HepG2 (cell line): ENCODE results near the gene BATF3. TPM values are rescaled to one million over a fixed set of nuclear protein-coding genes. Genes with fewer than 3 reads are reported as not detected.

Source experiments
- CTCF ChIP-seq: sonication (generic); formaldehyde crosslinking; IDR thresholded peaks from 2 replicates; pipeline ENCODE4 v1.5.0; 2020; ENCODE audit warnings: mild to moderate bottlenecking, missing genetic modification reagents, moderate library complexity
- ELK4 ChIP-seq: sonication (generic); formaldehyde crosslinking; IDR thresholded peaks from 2 replicates; pipeline ENCODE4 v1.9.0; 2021; ENCODE audit warnings: missing genetic modification reagents, borderline replicate concordance
- FOXC1 ChIP-seq: sonication (generic); formaldehyde crosslinking; IDR thresholded peaks from 2 replicates; pipeline ENCODE4 v1.8.0; 2022; ENCODE audit warnings: mild to moderate bottlenecking, missing genetic modification reagents, borderline replicate concordance
- MEF2D ChIP-seq: sonication (generic); formaldehyde crosslinking; IDR thresholded peaks from 2 replicates; pipeline ENCODE4 v1.5.1; 2020; ENCODE audit warnings: mild to moderate bottlenecking, missing genetic modification reagents
- NFKBIZ ChIP-seq: IDR thresholded peaks from 2 replicates; pipeline ENCODE4 v1.6.1; 2018; ENCODE audit warnings: missing genetic modification reagents, missing compliant biosample characterization
- NKX3-1 ChIP-seq: sonication (generic); formaldehyde crosslinking; IDR thresholded peaks from 2 replicates; pipeline ENCODE4 v1.5.0; 2020; ENCODE audit warnings: missing genetic modification reagents
- TAF1 ChIP-seq: sonication (generic); formaldehyde crosslinking; IDR thresholded peaks from 2 replicates; pipeline ENCODE4 v1.4.0; 2020; ENCODE audit warnings: missing genetic modification reagents
- TEAD3 ChIP-seq: optimal IDR thresholded peaks from 2 replicates; pipeline ENCODE3; 2016; ENCODE audit warnings: borderline replicate concordance
- TFDP1 ChIP-seq: IDR thresholded peaks from 2 replicates; pipeline ENCODE4 v1.6.1; 2016; ENCODE audit warnings: missing compliant biosample characterization, missing genetic modification reagents, borderline replicate concordance
- THAP8 ChIP-seq: sonication (generic); formaldehyde crosslinking; IDR thresholded peaks from 2 replicates; pipeline ENCODE4 v1.5.1; 2020; ENCODE audit warnings: missing genetic modification reagents, mild to moderate bottlenecking, borderline replicate concordance
- ZFP62 ChIP-seq: sonication (generic); formaldehyde crosslinking; IDR thresholded peaks from 2 replicates; pipeline ENCODE4 v1.4.0; 2020; ENCODE audit warnings: missing genetic modification reagents
- ZNF101 ChIP-seq: sonication (generic); formaldehyde crosslinking; IDR thresholded peaks from 2 replicates; pipeline ENCODE4 v1.4.0; 2020; ENCODE audit warnings: mild to moderate bottlenecking, low read depth, missing genetic modification reagents, borderline replicate concordance
- ZNF12 ChIP-seq: sonication (generic); formaldehyde crosslinking; IDR thresholded peaks from 2 replicates; pipeline ENCODE4 v1.5.0; 2020; ENCODE audit warnings: missing genetic modification reagents
- ZNF33B ChIP-seq: sonication (generic); formaldehyde crosslinking; IDR thresholded peaks from 2 replicates; pipeline ENCODE4 v1.5.1; 2020; ENCODE audit warnings: mild to moderate bottlenecking, missing genetic modification reagents
- ZNF430 ChIP-seq: sonication (generic); formaldehyde crosslinking; IDR thresholded peaks from 2 replicates; pipeline ENCODE4 v1.9.0; 2021; ENCODE audit warnings: mild to moderate bottlenecking, missing genetic modification reagents
- ZNF432 ChIP-seq: sonication (generic); formaldehyde crosslinking; IDR thresholded peaks from 2 replicates; pipeline ENCODE4 v1.5.0; 2020; ENCODE audit warnings: missing genetic modification reagents, mild to moderate bottlenecking, borderline replicate concordance
- ZNF546 ChIP-seq: sonication (generic); formaldehyde crosslinking; conservative IDR thresholded peaks from 2 replicates; pipeline ENCODE4 v1.8.1; 2023; ENCODE audit warnings: mild to moderate bottlenecking, missing genetic modification reagents
- ZNF687 ChIP-seq: sonication (generic); formaldehyde crosslinking; IDR thresholded peaks from 2 replicates; pipeline ENCODE4 v1.5.1; 2020; ENCODE audit warnings: mild to moderate bottlenecking, missing genetic modification reagents, moderate library complexity
- ZZZ3 ChIP-seq: sonication (generic); formaldehyde crosslinking; IDR thresholded peaks from 2 replicates; pipeline ENCODE4 v1.4.0; 2020; ENCODE audit warnings: missing genetic modification reagents, mild to moderate bottlenecking, borderline replicate concordance
- polyA plus RNA-seq, 8 experiments: library from polyadenylated mRNA; depleted of rRNA in 3 of 8; stranded (reverse) in 7 of 8; unstranded in 1 of 8; fragments of >200 nt; fragmentation: Illumina TruSeq in 4 of 8; extraction: Trizol in 4 of 8; gene quantifications; 2 replicates each; pipeline versions ENCODE4 v1.2.1 to v1.2.3, GENCODE V29; 2011 to 2016; ENCODE audit warnings: low read depth in 4 of 8, missing spikeins in 1 of 8, mixed read lengths in 1 of 8; ENCODE audit not compliant: insufficient read depth in 1 of 8
- total RNA-seq, 5 experiments: library from RNA; depleted of rRNA; stranded (reverse); fragments of >200 nt; fragmentation: Illumina TruSeq; extraction: Trizol; gene quantifications; 2 replicates each; pipeline ENCODE4 v1.2.3, GENCODE V29; 2016; ENCODE audit warnings: low read depth in 1 of 5
- TF ChIP-seq, protein P1 (sequence below): sonication (generic); formaldehyde crosslinking; IDR thresholded peaks from 2 replicates; pipeline ENCODE4 v1.5.0; 2020; ENCODE audit warnings: missing genetic modification reagents, mild to moderate bottlenecking, borderline replicate concordance

Gene BATF3
- total and polyA plus RNA-seq, 2 of the 13 experiments (the other 11 are each of a cell fraction or from before 2014, with no cell fraction given) = 0.13 TPM; not detected in 1

- TF ChIP-seq ZFP62 (CRISPR knock-in tag) (no peak), ZNF432 (CRISPR knock-in tag) (no peak), ZNF687 (no peak), MEF2D (CRISPR knock-in tag) (no peak), THAP8 (CRISPR knock-in tag) (no peak), FOXC1 (CRISPR knock-in tag) (no peak), CTCF (CRISPR knock-in tag) (peak; percentile 45), NKX3-1 (CRISPR knock-in tag) (no peak), TAF1 (no peak), ZNF430 (CRISPR knock-in tag) (no peak), NFKBIZ (CRISPR knock-in tag) (no peak), ZZZ3 (CRISPR knock-in tag) (no peak), ZNF33B (no peak), ZNF546 (CRISPR knock-in tag) (no peak), TFDP1 (CRISPR knock-in tag) (no peak), TEAD3 (CRISPR knock-in tag) (peak; percentile 43), ELK4 (CRISPR knock-in tag) (no peak), ZNF12 (CRISPR knock-in tag) (no peak), ZNF101 (CRISPR knock-in tag) (no peak)
- TF ChIP-seq, protein P1, sequence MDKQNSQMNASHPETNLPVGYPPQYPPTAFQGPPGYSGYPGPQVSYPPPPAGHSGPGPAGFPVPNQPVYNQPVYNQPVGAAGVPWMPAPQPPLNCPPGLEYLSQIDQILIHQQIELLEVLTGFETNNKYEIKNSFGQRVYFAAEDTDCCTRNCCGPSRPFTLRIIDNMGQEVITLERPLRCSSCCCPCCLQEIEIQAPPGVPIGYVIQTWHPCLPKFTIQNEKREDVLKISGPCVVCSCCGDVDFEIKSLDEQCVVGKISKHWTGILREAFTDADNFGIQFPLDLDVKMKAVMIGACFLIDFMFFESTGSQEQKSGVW = no peak
These were observed 30.5 kb downstream of the BATF3 start (continued) for GRCh38 chr1:212669102-212669501.
